ENCODE results near the gene SPINK1. TPM values are rescaled to one million over a fixed set of nuclear protein-coding genes. Genes with fewer than 3 reads are reported as not detected.

Gene SPINK1
- total and polyA plus RNA-seq, 8 donors, result 5,539 to 26,066 (median 20,523) TPM

DNA sequence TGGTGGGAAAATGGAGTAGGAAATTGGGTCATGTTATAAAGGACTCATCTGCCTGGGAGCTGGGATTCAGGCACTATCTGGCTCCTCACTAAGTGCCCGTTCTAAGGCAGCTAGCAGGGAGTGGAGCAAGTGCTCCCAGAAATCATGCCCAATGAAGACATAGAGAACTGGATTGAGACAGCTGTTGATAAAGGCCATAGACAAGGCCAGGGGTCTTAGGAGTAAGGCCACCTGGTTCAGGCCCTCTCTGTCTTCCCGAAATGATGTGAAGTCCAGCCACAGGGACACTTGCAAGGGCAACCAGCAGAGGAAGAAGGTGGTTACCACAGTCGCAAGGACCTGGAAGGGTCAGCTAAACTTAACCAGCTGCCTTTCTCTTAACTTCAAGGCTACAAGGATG, 20.1 kb upstream of the SPINK1 start:
- no peak overlapping the region for H3K4me3 ChIP-seq
- H3K36me3 ChIP-seq, result no peaks in the 10 kb centered on the region
- TF ChIP-seq, protein P1, sequence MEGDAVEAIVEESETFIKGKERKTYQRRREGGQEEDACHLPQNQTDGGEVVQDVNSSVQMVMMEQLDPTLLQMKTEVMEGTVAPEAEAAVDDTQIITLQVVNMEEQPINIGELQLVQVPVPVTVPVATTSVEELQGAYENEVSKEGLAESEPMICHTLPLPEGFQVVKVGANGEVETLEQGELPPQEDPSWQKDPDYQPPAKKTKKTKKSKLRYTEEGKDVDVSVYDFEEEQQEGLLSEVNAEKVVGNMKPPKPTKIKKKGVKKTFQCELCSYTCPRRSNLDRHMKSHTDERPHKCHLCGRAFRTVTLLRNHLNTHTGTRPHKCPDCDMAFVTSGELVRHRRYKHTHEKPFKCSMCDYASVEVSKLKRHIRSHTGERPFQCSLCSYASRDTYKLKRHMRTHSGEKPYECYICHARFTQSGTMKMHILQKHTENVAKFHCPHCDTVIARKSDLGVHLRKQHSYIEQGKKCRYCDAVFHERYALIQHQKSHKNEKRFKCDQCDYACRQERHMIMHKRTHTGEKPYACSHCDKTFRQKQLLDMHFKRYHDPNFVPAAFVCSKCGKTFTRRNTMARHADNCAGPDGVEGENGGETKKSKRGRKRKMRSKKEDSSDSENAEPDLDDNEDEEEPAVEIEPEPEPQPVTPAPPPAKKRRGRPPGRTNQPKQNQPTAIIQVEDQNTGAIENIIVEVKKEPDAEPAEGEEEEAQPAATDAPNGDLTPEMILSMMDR (IDR thresholded peaks at IDR 0.05), result no peak
- H3K4me1 ChIP-seq, result no peaks in the 10 kb centered on the region
- DNase-seq (no peak), FAIRE-seq (no peak), ATAC-seq (no peak)
- intact Hi-C loops (cut with DNase I), result no loop called here
- no peak overlapping the region for H3K27ac ChIP-seq
- WGBS, 2 donors, result 96 to 100% methylated on average over 3 of the region's 3 CpGs
- no peaks in the 10 kb centered on the region for H3K9me3 ChIP-seq
- no peaks in the 10 kb centered on the region for H3K27me3 ChIP-seq

GRCh38 chr5:147849226-147849625, 17.8 kb upstream of the SPINK1 start:
- 34 to 62% methylated on average over 2 of the region's 2 CpGs for WGBS, 2 donors
- ATAC-seq, result peak in 1 of 4 donors; percentile 30
- Histone ChIP-seq H3K27me3 (no peaks in the 10 kb centered on the region), H3K4me1 (peaks cover 0 to 3% (median 0%) of the 10 kb centered on the region in 3 donors), H3K27ac (no peak overlapping the region), H3K9me3 (no peaks in the 10 kb centered on the region), H3K36me3 (no peaks in the 10 kb centered on the region), H3K4me3 (no peak overlapping the region)
- intact Hi-C loops (cut with DNase I), result no loop called here
- TF ChIP-seq, protein P1 (IDR thresholded peaks at IDR 0.05), result no peak
- no peak for DNase-seq
- no peak for FAIRE-seq

GRCh38 chr5:147845618-147846017, 14.1 kb upstream of the SPINK1 start:
- TF ChIP-seq, protein P1 (IDR thresholded peaks at IDR 0.05), result no peak
- H3K27ac ChIP-seq, result no peak overlapping the region
- no peak overlapping the region for H3K4me3 ChIP-seq
- H3K27me3 ChIP-seq, result no peaks in the 10 kb centered on the region
- H3K4me1 ChIP-seq, result peaks cover 0 to 3% (median 0%) of the 10 kb centered on the region in 3 donors
- FAIRE-seq (no peak), ATAC-seq (peak in 2 of 4 donors; percentile 37 to 56), DNase-seq (no peak)
- WGBS, 2 donors, result 38 to 46% methylated on average over 4 of the region's 4 CpGs
- H3K9me3 ChIP-seq, result no peaks in the 10 kb centered on the region
- intact Hi-C loops (cut with DNase I), result no loop called here
- no peaks in the 10 kb centered on the region for H3K36me3 ChIP-seq

GRCh38 chr5:147844846-147845245, 13.4 kb upstream of the SPINK1 start:
- Histone ChIP-seq H3K4me1 (peaks cover 0 to 3% (median 1%) of the 10 kb centered on the region in 3 donors), H3K27ac (no peak overlapping the region), H3K27me3 (no peaks in the 10 kb centered on the region), H3K36me3 (no peaks in the 10 kb centered on the region), H3K4me3 (no peak overlapping the region), H3K9me3 (no peaks in the 10 kb centered on the region)
- intact Hi-C loops (cut with DNase I), result no loop called here
- WGBS, 2 donors, result 48 to 64% methylated on average over 3 of the region's 3 CpGs
- FAIRE-seq (no peak), ATAC-seq (no peak), DNase-seq (no peak)
- TF ChIP-seq, protein P1 (IDR thresholded peaks at IDR 0.05), result no peak

GRCh38 chr5:147842869-147843268, 11.4 kb upstream of the SPINK1 start:
- Histone ChIP-seq H3K4me3 (no peak overlapping the region), H3K36me3 (no peaks in the 10 kb centered on the region), H3K4me1 (peaks cover under 1 to 20% (median 14%) of the 10 kb centered on the region in 3 donors), H3K9me3 (no peaks in the 10 kb centered on the region), H3K27me3 (no peaks in the 10 kb centered on the region), H3K27ac (no peak overlapping the region)
- ATAC-seq (no peak), DNase-seq (no peak), FAIRE-seq (no peak)
- TF ChIP-seq, protein P1 (IDR thresholded peaks at IDR 0.05), result no peak
- intact Hi-C loops (cut with DNase I), result no loop called here
- 36 to 43% methylated on average over 2 of the region's 2 CpGs for WGBS, 2 donors

Data from pancreas (tissue), 10 donors.